ENCODE measurements around the gene SLC2A3.
"Not testable (repeated sequence)": the region's sequence is repeated elsewhere in the genome, so short reads cannot be mapped to it uniquely, and the experiment has no call there.

GRCh38 chr12:7983019-7983418, 47.0 kb upstream of the SLC2A3 start:
- not testable (repeated sequence) for TF ChIP-seq CTCF (IDR thresholded peaks at IDR 0.05; ENCODE audit: low read depth, low read length); EZH2phosphoT487 (IDR thresholded peaks at IDR 0.05; ENCODE audit: low read depth)
